Activated T-cell treated with anti-CD3 and anti-CD28 coated beads for 48 hours (primary cell): ENCODE measurements around the gene TNFAIP8L3.

Experiments
- DNase-seq: peaks from one replicate; pipeline ENCODE4 v3.0.0-alpha.2; 2020; ENCODE audit warnings: low read depth

The TNFAIP8L3 gene

GRCh38 chr15:51117270-51117669, 22.6 kb upstream of the TNFAIP8L3 start:
- no peak for DNase-seq

GRCh38 chr15:51114437-51115119, 19.9 kb upstream of the TNFAIP8L3 start:
- DNase-seq: no peak

- no peak for DNase-seq
These were observed 17.4 kb upstream of the TNFAIP8L3 start for GRCh38 chr15:51112078-51112477.

- DNase-seq: no peak
These were observed 16.4 kb upstream of the TNFAIP8L3 start for GRCh38 chr15:51111061-51111460.

- no peak for DNase-seq
These were observed 15.5 kb upstream of the TNFAIP8L3 start for GRCh38 chr15:51110171-51110570.

- no peak for DNase-seq
These were observed 14.3 kb upstream of the TNFAIP8L3 start for GRCh38 chr15:51108933-51109550.

- no peak for DNase-seq
These were observed 12.9 kb upstream of the TNFAIP8L3 start for GRCh38 chr15:51107612-51108011.

- no peak for DNase-seq
These were observed 11.8 kb upstream of the TNFAIP8L3 start for GRCh38 chr15:51106481-51106880.

GRCh38 chr15:51105430-51106016, 10.8 kb upstream of the TNFAIP8L3 start:
- no peak for DNase-seq

- DNase-seq: no peak
These were observed 9.8 kb upstream of the TNFAIP8L3 start for GRCh38 chr15:51104512-51104911.

GRCh38 chr15:51103330-51103729, 8.6 kb upstream of the TNFAIP8L3 start:
- DNase-seq: no peak

GRCh38 chr15:51100785-51101489, 6.2 kb upstream of the TNFAIP8L3 start:
- no peak for DNase-seq

GRCh38 chr15:51099185-51099584, 4.5 kb upstream of the TNFAIP8L3 start:
- DNase-seq: no peak

GRCh38 chr15:51098331-51098619, 3.6 kb upstream of the TNFAIP8L3 start:
- no peak for DNase-seq

GRCh38 chr15:51097553-51098330, 3.0 kb upstream of the TNFAIP8L3 start:
- no peak for DNase-seq

GRCh38 chr15:51096976-51097375, 2.3 kb upstream of the TNFAIP8L3 start:
- no peak for DNase-seq

- DNase-seq: no peak
These were observed 1.1 kb upstream of the TNFAIP8L3 start for GRCh38 chr15:51095681-51096331.

GRCh38 chr15:51093839-51094605, 684 bp downstream of the TNFAIP8L3 start:
- DNase-seq: no peak

- no peak for DNase-seq
These were observed 1.2 kb downstream of the TNFAIP8L3 start for GRCh38 chr15:51093488-51093838.

GRCh38 chr15:51092480-51093040, 2.1 kb downstream of the TNFAIP8L3 start:
- DNase-seq: no peak

- DNase-seq: no peak
These were observed 4.0 kb downstream of the TNFAIP8L3 start for GRCh38 chr15:51090753-51091152.
